ENCODE measurements around the gene VWA3B.
"Not testable (repeated sequence)": the region's sequence is repeated elsewhere in the genome, so short reads cannot be mapped to it uniquely, and the experiment has no call there.

Gene VWA3B

GRCh38 chr2:98297817-98298682 is 211.1 kb downstream of the VWA3B start:
- DNase-seq (ENCODE audit: low read depth in 2 of 2): no peak

- DNase-seq (ENCODE audit: low read depth in 2 of 2): no peak
Observed at GRCh38 chr2:98298683-98299164, 211.8 kb downstream of the VWA3B start.

GRCh38 chr2:98299211-98299905 is 212.4 kb downstream of the VWA3B start:
- DNase-seq (ENCODE audit: low read depth in 2 of 2): no peak

- DNase-seq (ENCODE audit: low read depth in 2 of 2): no peak
Observed at GRCh38 chr2:98300141-98300874, 213.3 kb downstream of the VWA3B start.

GRCh38 chr2:98301469-98301868 is 214.5 kb downstream of the VWA3B start:
- DNase-seq (ENCODE audit: low read depth in 2 of 2): no peak

- not testable (repeated sequence) for DNase-seq (ENCODE audit: low read depth in 2 of 2)
Observed at GRCh38 chr2:98307131-98307696, 220.2 kb downstream of the VWA3B start.

GRCh38 chr2:98308068-98308467 is 221.1 kb downstream of the VWA3B start:
- DNase-seq (ENCODE audit: low read depth in 2 of 2): no peak

- DNase-seq (ENCODE audit: low read depth in 2 of 2): no peak
Observed at GRCh38 chr2:98308532-98308931, 221.6 kb downstream of the VWA3B start.

- DNase-seq (ENCODE audit: low read depth in 2 of 2): no peak
Observed at GRCh38 chr2:98309580-98309979, 222.6 kb downstream of the VWA3B start.

GRCh38 chr2:98310010-98310409 is 223.0 kb downstream of the VWA3B start:
- DNase-seq (ENCODE audit: low read depth in 2 of 2): no peak

GRCh38 chr2:98311090-98311489 is 224.1 kb downstream of the VWA3B start:
- DNase-seq (ENCODE audit: low read depth in 2 of 2): no peak

- no peak for DNase-seq (ENCODE audit: low read depth in 2 of 2)
Observed at GRCh38 chr2:98311771-98312545, 225.0 kb downstream of the VWA3B start.

- DNase-seq (ENCODE audit: low read depth in 2 of 2): no peak
Observed at GRCh38 chr2:98313492-98314250, 226.7 kb downstream of the VWA3B start.

GRCh38 chr2:98314251-98314650 is 227.3 kb downstream of the VWA3B start:
- DNase-seq (ENCODE audit: low read depth in 2 of 2): no peak

GRCh38 chr2:98315957-98316356 is 229.0 kb downstream of the VWA3B start:
- no peak for DNase-seq (ENCODE audit: low read depth in 2 of 2)

- DNase-seq (ENCODE audit: low read depth in 2 of 2): no peak
Observed at GRCh38 chr2:98317214-98317613, 230.2 kb downstream of the VWA3B start.

- DNase-seq (ENCODE audit: low read depth in 2 of 2): not testable (repeated sequence)
Observed at GRCh38 chr2:98320171-98320570, 233.2 kb downstream of the VWA3B start.

GRCh38 chr2:98324181-98324580 is 237.2 kb downstream of the VWA3B start:
- DNase-seq (ENCODE audit: low read depth in 2 of 2): no peak

- no peak for DNase-seq (ENCODE audit: low read depth in 2 of 2)
Observed at GRCh38 chr2:98327776-98328175, 240.8 kb downstream of the VWA3B start.

GRCh38 chr2:98329549-98329948 is 242.6 kb downstream of the VWA3B start:
- DNase-seq (ENCODE audit: low read depth in 2 of 2): no peak
